Right lobe of liver (tissue), 4 donors: ENCODE data around the gene ASMT.

Source experiments
- CTCF ChIP-seq, 4 donors: fragments of 200-600 bp in 3 of 4; fragments of 450-650 bp in 1 of 4; IDR thresholded peaks; one replicate each; pipeline versions ENCODE4 v1.5.1 to v1.8.0; 2016 to 2022; ENCODE audit warnings: antibody characterized with exemption in 4 of 4, mild to moderate bottlenecking in 2 of 4
- POLR2A ChIP-seq: fragments of 450-650 bp; IDR thresholded peaks from one replicate; pipeline ENCODE4 v1.6.1; 2017; ENCODE audit warnings: antibody characterized with exemption, mild to moderate bottlenecking
- donor health status: DM: no; HTN: no; CAD: no.
- donor health status: DM: no; HTN: no; CAD: no.
- donor health status: DM: no; HTN: yes; CAD: no.

DNA sequence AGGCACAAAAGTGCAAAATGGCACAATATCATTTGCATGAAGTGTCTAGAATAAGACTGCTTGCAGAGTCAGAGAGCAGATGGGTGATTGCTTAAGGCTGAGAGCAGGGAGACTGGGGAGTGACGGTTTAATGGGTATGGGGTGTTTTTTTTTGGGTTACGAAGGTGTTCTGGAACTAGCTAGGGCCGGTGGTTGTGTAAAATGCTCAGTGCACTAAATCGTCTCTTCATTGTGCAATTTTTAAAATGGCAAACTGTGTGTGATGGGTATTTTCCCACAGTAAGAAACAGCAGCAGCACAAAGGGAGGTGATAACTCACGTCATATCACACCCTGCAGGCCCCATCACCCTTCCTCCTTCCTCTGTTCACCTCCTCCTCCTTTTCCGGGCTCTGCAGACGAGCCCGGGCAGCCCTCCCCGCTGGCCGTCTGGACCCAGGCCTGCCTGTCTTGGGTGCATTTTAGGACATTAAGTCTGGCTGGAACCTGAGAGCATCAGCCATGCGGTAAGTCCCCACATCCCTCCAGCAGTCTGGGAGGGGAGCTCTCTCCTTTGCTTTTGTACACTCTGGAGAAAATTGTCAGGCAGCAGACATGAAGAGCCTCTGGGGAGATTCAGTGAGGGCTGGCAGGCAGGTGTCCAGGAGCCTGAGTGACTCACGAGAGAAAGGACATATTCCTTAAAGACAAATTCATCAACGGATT lies 42.7 kb downstream of the ASMT start:
- TF ChIP-seq CTCF (IDR thresholded peaks at IDR 0.05) (no peak), POLR2A (peak; percentile 15)
